A549 treated with GW870086 at 1 μM for 4 hours (cell line): ENCODE data around the gene IL4R. TPM values are rescaled to one million over a fixed set of nuclear protein-coding genes. Genes with fewer than 3 reads are reported as not detected.

ENCODE experiments used
- total RNA-seq: library from RNA; stranded (reverse); fragments of 200-300 nt; extraction: Qiagen RNA extraction; gene quantifications from 5 replicates; pipeline ENCODE4 v1.2.3, GENCODE V29; 2022; ENCODE audit warnings: low read depth

IL4R gene
- 34.2 to 43.1 TPM (median 39.4 TPM) in 5 replicates for total RNA-seq

DNA sequence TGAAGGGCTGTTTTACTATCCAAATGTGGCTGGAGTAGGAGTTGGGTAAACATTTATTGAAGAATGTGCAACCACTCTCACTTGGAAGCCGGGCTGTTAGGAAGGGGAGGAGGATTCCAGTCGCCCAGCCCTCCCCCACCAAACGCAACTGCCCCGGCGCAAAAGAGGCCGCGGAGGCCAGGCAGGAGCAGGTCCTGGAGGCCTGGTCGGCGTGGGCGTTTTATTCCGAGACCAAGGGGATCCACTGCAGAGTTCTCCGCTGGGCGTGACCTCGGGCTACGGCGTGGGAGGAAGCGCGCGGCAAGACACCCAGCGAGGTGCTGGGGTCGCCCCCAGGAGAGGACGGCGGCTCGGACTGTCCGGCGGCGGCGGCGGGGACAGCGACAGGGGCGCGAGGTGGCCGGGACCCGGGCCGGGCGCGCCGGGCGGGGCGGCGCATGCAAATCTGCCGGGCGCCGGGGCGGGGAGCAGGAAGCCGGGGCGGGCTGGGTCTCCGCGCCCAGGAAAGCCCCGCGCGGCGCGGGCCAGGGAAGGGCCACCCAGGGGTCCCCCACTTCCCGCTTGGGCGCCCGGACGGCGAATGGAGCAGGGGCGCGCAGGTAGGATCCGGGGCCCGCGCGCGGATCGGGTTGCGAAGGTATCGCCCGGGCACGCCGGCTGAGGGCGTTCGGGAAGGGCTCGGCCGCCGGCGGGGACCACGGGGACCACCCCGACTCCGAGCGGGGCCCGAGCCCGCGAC is at the start of gene IL4R:
Gene IL4R (plus strand): TSS at position 553 of the 739 bp plus-strand sequence. CDS start 26,230 bp downstream, outside the sequence.

DNA sequence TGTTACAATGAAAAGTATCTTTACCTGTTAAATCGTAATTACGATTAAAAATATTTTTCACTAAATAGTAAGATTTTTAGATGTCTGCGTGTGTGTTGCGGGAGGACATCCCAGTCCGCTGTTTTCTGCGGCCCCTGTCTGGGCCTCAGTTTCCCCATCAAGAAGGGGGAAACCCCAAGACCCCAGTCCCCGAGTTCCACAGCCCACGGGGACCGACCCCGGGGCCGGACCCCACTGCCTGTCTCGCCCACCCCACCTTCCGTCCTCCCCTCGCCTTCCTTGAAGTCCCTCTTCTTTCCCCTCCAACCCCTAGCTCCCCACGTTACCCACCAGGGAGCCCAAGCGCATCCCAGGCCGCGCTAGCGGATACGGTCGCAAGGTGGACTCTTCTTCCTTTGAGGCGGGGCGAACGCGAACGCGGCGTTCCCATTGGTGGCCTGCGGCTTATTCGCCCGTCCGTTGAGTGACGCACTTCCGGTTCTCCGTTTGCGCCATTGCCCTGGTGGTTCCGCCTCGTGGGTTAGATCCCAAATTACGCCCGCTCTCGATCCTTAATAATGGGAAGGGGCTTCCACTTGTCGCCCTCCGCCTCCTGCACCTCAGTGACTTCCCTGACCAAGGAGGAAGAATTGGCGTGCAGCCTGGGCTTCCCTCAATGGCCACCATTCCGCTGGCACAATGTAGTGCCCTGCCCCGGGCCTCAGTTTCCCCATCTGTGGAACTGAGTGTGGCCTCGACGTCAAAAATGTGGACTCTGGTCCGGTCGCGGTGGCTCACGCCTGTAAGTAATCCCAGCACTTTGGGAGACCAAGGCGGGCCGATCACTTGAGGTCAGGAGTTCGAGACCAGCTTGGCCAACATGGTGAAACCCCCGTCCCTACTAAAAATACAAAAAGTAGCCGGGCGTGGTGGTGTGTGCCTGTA is 45.1 kb upstream of the IL4R start, which contains the start of gene NSMCE1:
Gene NSMCE1 (minus strand): TSS at position 397 of the 924 bp plus-strand sequence. CDS start 11,202 bp downstream, outside the sequence.

DNA sequence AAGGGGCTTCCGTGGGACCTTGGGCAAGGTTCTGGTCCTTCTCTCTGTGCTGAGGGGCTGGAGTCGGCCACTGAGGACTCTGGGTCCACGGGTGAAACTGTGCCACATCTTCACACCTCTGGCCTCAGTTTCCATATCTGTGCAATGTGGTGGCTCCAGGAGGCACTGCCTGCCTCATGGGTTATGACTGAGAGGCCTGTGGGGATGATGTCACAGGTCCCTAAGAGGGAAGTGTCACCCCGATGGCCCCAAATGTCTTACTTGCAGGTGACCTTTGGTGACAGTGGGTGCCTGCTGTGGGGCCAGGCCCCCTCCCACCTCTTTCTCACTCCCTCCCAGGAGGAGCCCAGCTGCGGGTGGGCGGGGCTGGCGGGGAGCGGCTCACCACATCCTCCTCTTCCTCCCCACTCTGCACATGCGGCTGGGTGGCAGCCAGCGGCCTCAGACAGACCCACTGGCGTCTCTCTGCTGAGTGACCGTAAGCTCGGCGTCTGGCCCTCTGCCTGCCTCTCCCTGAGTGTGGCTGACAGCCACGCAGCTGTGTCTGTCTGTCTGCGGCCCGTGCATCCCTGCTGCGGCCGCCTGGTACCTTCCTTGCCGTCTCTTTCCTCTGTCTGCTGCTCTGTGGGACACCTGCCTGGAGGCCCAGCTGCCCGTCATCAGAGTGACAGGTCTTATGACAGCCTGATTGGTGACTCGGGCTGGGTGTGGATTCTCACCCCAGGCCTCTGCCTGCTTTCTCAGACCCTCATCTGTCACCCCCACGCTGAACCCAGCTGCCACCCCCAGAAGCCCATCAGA is 88.2 kb downstream of the IL4R start, which contains the start of gene IL21R:
Gene IL21R (plus strand): TSS at position 407 of the 801 bp plus-strand sequence. CDS start 27,898 bp downstream, outside the sequence.

Other genes with a start within 250 kb of the IL4R start
- gene C16orf82, start 247.0 kb upstream of the IL4R start, total RNA-seq: not detected in 5 replicates
- gene KDM8, start 110.4 kb upstream of the IL4R start, total RNA-seq: 1.8 to 3.0 TPM (median 2.3 TPM) in 5 replicates
- gene NSMCE1, start 45.2 kb upstream of the IL4R start, total RNA-seq: 55.8 to 64.7 TPM (median 58.7 TPM) in 5 replicates
- gene IL21R, start 88.2 kb downstream of the IL4R start, total RNA-seq: 0.05 to 0.08 TPM (median 0.07 TPM) in 3 of 5 replicates, not detected in the others
- gene GTF3C1, start 235.9 kb downstream of the IL4R start, total RNA-seq: 62.1 to 70.1 TPM (median 67.7 TPM) in 5 replicates
- 10.3 to 14.7 TPM (median 11.7 TPM) in 5 replicates for gene KATNIP, start 236.2 kb downstream of the IL4R start, total RNA-seq